NCI-H1092 (cell line): ENCODE data around the gene MOCS3.
A peak's percentile ranks its signal among the peaks of the same experiment; 100 is the strongest.

Experiments
- DNase-seq: peaks from one replicate; lab custom pipeline; 2025; lab: John Stamatoyannopoulos, UW

MOCS3 gene, protein sequence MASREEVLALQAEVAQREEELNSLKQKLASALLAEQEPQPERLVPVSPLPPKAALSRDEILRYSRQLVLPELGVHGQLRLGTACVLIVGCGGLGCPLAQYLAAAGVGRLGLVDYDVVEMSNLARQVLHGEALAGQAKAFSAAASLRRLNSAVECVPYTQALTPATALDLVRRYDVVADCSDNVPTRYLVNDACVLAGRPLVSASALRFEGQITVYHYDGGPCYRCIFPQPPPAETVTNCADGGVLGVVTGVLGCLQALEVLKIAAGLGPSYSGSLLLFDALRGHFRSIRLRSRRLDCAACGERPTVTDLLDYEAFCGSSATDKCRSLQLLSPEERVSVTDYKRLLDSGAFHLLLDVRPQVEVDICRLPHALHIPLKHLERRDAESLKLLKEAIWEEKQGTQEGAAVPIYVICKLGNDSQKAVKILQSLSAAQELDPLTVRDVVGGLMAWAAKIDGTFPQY

DNA sequence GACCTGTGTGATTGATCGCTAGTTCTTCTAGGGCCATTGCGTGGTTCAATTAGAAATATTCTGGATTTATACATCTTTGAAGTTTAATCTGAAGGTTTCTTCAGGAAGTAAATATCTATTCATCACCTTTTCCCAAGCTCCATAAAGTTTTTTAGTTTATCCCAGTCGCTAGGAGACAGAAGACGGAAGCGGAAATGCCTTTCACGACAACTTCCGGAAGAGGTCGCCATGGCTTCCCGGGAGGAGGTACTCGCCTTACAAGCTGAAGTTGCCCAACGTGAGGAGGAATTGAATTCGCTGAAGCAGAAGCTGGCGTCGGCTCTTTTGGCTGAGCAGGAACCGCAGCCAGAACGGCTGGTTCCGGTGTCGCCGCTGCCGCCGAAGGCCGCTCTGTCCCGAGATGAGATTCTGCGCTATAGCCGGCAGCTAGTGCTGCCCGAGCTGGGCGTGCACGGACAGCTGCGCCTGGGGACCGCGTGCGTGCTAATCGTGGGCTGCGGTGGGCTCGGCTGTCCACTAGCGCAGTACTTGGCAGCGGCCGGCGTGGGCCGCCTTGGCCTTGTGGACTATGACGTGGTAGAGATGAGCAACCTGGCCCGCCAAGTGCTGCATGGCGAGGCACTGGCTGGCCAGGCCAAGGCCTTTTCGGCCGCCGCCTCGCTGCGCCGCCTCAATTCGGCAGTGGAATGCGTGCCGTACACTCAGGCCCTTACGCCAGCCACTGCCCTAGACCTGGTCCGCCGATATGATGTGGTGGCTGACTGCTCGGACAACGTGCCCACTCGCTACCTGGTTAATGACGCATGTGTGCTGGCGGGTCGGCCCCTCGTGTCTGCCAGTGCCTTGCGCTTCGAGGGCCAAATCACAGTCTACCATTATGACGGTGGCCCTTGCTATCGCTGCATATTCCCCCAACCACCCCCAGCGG lies at the start of gene MOCS3:
TSS of gene MOCS3 (plus strand) at position 204 of the 928 bp plus-strand sequence. CDS start at position 229, 25 bp downstream.
- peak; percentile 88 for DNase-seq

DNA sequence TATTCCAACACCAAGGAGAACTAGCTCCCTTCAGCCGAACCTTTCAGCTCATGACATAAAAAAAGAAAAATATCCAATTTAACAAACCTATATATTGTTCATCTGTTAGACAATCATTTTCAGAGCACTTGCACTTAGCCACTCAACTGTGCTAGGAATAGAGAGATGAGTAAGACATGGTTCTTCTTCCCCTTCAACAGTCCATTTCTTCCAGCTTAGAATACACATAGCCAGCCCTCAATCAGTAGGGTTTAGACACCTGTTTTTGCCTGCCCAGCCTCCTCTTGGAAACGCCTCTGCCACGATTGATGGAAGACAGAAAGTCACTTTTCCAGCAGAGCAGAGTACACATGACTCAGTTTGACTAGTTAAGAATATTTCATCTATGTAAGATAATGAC lies 49.2 kb upstream of the MOCS3 start:
- DNase-seq = no peak

DNA sequence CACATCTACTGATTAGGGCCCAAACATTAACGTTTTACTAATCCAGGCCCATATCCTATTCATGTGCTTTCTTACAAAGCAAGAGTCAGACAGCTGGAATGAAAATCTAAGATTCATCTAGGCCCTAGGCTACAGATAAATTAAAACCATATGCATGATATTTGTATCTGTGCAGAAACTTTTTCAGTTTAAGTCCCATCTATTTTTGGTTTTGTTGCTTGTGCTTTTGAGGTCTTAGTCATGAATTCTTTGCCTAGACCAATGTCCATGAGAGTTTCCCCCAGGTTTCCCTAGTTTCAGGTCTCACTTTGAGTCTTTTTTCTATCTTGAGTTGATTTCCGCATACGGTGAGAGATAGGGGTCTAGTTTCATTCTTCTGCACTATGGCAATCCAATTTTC lies 47.6 kb upstream of the MOCS3 start:
- DNase-seq = no peak

DNA sequence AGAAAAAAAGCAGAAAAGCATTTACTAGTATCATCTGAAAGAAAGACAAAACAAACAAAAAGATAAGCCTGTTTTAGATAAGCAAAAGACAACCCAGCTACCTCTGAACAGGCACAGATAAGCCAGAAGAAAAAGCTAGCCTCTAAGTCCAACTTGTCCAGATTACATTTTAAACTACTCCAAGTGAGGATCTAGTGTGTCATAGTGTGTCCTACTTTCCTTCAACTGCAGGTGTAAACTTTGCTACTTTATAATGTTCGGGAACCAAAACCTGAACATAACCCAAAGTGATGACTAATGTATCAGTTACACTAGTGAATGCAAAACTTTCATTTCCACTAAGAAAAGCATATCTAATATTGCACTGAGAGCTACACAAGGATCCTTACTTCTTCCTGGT lies 46.9 kb upstream of the MOCS3 start:
- DNase-seq = no peak

DNA sequence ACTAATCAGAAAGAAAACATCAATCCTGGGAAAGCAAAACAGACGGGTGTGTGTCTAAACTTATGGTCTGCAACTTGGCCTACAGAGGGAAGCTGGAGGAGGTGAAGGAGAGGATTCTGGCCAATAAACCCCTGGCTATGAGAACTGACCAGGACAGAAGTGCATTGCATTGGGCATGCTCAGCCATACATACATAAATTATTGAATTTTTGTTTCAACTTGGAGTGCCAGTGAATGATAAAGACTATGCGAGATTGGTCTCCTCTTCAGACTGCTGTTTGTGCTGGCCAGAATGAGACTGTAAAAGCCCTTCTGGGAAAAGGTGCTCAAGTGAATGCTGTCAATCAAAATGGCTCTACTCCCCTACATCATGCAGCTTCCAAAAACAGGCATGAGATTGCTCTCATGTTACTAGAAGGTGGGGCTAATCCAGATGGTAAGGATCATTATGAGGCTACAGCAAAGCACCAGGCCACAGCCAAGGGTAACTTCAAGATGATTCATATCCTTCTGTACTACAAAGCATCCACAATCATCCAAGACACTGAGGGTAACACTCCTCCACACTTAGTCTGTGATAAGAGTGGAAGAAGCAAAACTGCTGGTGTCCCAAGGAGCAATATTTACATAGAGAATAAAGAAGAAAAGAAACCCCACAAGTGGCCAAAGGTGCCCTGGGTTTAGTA lies 44.8 kb upstream of the MOCS3 start:
- DNase-seq = no peak

DNA sequence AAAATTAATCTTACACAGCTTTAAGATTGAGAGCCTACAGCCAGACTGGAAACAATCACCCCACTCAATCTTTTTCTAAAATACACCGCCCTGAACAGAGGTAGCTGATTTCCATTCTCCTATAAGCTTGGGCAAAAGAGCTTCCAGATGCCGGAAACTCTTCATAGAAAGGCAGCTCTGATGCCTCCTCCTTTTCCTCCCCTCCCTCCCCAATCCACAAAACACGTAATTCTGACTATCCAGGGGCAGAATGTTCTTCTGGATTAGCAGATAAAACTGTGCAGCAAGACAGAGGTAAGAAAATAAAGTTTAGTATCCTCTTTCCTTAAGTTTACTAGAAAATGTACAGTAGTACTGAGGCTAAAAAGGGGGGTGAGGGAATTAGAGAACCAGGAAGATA lies 43.2 kb upstream of the MOCS3 start:
- no peak for DNase-seq

DNA sequence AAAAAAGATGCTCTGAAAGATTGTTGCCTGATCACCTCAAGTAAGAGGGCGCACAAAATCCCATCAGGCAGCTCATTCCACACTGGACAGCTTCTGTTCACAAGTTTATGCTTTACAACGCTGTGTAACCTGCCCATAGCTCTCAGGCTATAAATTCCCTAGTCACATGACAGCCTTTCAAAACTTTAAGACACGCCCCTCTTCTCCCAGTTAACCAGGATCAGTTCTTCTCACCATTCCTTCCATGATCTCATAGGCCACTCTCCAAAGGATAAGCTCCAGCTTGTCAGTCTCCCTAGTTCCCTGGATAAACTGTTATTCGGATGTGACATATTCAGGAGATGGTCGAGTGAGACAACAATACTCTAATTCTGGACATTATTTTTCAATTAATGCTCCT lies 42.4 kb upstream of the MOCS3 start:
- DNase-seq = no peak

DNA sequence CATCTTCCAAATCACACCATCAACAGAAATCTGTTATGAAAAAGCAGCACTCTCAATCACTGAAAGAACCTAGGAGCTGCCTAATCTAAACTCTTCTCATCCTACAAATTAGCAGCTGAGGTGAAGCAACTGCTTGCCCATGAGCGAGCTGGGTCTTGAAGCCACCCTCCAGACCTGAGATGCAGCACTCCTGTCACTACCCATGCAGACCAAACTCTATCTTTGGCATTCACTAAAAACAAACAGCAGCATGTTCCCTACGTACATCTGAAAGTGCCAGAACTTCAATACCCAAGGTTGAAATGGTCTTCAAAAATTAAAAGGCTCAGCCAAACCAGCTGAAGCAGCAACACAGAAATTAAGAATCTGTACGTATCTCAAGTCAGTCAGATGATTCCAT lies 41.7 kb upstream of the MOCS3 start:
- DNase-seq = no peak

DNA sequence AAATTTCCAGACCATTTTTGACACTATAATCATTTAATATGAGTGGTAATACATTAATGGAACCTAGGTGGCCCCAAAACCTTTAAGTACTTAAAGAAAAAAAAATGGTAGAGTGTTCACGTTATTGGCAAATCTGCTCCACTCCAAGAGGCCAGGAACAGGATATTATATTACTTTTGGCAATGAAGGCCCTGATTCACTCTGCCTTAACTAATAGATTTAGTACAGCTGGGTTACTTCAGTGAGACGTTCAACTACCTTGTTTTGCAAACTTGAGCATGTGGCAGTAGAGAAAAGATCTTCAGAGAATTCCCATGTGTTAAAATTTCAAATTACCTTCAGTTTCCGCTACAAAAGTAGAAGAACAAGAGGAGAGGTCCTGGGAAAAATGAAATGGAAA lies 40.2 kb upstream of the MOCS3 start:
- DNase-seq = no peak

DNA sequence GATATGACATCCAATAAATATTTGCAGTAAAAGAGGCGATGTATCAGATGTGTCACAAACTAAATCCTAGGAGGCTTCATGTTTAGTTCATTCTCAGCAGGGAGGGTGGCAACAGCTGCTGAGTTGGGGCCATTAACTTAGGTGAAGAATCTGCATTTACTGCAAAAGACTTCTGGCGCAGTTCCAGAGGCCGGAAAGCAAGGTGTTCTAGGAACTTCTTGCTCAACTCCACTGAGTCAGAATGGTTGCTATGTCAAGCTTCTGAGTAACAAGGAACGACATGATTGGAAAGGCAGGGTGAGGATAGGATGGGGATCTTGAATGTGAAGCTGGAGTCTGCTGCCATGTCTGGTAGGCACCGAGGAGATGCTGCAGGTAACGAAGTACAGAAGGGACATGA lies 39.1 kb upstream of the MOCS3 start:
- DNase-seq = no peak

DNA sequence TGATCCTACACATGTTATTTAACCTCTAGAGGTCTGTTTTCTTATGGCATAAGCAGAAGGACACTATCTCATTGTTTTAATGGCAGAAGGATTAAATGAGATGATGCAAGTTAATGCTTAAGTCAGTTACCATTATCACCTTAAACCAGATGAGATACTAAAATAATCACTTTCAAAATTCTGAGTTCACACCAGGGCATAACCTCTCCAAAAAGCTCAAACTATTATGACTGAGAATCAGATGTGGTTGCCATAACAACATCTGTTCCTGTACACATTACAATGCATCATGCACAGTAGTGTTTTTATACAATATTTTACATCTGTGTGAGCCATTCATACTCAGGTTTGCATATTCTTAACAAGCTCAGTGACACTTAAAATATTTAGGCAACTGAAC lies 37.6 kb upstream of the MOCS3 start:
- no peak for DNase-seq

DNA sequence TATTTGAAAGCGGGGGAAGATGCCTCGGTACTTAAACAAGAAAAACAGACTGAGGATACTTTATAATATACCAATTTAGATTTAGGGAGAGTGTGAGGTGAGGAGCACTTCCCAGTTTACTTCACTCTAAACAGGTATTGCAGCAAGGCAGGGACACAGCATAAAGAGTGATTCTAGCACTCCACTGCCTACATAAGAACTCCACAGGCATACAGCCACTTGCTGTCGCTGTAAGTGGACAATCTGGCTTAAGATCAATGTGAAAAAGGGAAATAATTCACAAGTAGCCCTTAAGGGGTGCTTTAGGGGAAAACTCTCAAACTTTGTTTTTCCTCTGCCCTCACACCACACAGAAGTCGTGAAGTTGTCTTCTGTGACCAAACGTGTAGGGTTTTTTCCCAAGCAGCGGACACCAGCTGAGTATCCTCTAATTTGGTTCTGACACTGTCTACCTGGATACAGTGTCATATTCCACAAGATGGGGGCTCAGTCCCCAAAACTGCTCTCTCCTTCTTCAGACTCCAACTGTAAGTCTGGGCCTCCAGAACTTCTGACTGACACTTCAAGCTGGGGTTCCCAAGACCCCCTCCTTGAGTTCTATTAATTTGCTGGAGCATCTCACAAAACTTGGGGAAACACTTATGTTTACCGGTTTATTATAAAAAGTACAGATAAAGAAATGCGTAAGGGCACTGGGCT lies 36.7 kb upstream of the MOCS3 start:
- no peak for DNase-seq

DNA sequence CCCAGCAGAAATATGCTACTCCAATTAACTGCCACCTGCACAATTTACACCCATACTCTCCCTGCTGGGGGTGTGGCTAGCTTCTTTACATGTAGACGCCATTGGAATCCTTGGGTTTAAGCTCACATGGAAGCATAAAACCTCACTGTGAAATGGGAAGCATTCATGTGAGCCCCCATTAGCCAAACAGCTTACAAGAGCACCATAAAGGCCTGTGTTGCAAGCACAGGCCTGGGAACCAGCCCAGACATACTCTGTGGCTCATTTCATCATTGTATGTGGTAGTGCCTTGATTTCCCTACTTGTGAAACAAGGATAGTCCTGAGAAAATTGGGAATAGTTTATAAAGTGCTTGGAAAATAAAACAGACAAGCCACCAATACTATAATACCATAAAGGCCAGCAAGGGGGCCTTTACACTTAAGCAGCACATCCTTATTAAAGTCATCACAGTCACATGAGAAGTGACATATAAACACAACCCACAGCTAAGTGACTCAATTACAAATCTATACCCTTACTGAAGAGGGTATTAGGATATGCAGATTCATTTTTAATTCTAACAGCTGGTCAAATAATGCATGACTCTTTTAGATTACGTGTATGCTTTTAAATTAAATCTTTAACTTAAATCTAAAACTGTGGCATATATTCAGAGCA lies 34.2 kb upstream of the MOCS3 start:
- DNase-seq = no peak

DNA sequence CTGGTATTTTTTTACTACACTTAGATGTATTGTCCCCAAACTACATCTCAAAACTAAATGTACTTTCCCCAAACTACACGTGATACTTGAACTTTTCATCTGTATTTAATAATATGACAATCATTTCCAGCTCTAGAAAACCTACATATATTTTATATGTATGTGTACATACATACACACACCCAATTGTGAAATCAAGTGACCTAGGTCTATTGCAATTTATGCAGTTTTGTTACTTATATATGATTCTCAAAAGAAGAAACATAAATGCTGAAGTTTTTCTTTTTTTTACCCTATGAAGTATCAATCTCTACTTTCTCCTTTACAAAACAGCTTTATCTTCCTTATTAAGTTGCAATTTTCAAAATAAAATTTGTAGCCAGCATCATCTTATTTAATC lies 32.1 kb upstream of the MOCS3 start:
- no peak for DNase-seq

DNA sequence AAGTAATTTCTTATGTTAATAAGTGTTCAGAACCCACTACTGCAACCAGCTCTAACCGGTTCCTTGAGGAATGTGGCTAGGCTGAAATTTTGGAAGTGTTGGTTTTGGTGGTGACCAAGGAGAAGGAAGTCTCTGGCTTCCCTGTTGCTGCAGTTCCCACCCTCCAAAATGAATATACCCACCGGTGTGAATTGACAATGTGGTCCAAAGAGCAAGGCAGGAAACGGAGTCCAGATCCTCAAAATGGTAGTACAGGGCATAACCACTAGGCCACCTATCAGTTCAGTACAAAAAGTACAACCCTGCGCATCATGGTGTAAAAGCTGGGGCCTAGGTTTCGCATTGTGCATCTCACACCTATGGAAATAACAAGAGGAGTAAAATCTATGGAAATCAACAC lies 30.1 kb upstream of the MOCS3 start:
- DNase-seq = no peak

DNA sequence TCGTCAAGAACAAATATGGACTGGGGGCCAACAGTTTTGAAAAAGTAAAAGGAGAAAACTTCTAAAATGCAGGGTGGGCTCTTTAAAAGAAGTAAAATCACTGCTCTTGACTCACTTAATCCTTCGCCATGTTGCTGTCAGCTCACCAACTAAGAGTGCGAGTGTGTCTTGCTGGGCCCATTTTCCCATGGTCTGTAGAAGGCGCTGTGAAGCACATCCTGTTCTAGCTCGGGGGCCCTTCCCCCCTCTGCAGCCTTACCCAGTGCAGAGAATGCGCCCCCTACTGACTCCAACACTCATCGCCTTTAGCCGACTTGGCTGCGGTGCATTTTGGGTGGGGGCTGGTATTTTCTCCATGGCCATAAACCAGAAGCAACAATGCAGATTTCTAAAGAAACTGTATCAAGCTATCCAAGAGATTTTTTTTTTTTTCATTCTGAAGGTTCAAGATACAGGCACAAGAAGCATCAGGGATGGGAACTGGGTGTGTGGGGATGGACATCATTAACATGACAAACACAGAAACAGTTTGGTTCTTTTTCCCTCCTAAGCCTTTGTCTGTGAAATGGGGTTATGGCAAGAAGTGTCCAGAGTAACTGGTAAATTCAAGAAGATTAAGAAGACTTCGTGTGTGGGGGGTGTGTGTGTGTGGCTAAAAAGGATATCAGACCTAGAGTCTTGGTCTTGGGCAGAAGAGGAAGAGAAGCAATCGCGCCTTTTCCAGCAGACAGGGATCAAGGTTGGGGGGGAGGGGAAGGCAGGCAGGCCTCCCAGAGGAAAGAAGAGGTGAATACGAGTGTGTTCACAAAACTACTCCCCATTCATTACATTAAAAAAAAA lies 29.1 kb upstream of the MOCS3 start:
- peak; percentile 84 for DNase-seq

DNA sequence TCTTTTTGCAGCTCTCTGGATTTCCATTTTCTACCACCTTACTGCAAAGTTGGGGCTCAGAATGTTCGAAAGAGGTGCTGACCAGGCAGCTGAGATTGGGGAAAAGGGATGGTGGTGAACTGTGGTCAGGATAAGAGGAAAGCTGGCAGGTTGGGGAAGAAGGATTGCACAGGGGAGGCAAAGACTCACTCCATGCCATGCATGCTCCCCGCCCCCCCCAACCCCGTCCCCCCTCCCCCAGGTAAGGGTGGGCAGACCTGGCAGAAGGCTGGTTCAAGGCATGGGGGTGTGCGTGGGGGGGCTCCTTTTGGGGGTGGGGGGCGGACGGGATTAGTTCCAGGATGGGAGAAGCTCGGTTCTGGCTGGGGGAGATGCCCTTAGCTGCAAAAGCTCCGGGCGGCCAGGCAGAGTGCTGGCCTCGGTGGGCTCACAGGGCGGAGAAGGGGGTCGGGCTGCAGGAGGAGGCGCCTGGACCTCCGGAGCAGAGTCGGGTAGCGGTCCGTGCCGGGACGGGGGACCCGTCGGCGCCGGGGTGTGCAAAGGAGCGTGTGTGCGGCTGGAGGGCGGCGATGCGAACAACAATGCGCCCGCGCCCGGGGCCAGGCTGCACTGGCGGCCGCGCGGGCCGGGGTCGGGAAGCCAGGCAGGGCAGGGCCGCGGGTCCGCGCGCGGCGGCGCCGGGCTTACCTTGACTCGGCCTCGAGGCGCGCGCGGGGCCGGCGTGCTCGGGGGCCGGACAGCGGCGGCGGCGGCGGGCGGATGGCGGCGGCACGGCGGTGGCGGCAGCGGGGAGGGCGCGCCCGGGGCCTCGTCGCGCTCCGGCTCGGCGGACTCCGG lies 28.3 kb upstream of the MOCS3 start:
- no peak for DNase-seq

DNA sequence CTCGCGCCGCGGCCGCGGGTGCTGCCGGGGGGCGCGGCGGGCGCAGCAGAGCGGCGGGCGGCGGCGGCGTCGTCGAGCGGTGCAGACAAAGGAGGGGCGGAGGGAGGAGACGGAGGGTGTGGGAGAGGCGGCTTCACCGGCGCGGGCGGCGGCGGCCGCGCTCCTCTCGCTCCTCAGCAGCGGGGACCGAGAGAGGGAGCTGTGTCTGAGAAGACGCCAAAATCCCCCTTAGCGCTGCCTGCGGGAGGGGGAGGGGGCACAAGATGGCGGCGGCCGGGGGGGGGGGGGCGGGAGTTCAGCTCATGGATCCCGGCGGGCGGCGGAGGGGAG lies 27.7 kb upstream of the MOCS3 start:
- DNase-seq = no peak

DNA sequence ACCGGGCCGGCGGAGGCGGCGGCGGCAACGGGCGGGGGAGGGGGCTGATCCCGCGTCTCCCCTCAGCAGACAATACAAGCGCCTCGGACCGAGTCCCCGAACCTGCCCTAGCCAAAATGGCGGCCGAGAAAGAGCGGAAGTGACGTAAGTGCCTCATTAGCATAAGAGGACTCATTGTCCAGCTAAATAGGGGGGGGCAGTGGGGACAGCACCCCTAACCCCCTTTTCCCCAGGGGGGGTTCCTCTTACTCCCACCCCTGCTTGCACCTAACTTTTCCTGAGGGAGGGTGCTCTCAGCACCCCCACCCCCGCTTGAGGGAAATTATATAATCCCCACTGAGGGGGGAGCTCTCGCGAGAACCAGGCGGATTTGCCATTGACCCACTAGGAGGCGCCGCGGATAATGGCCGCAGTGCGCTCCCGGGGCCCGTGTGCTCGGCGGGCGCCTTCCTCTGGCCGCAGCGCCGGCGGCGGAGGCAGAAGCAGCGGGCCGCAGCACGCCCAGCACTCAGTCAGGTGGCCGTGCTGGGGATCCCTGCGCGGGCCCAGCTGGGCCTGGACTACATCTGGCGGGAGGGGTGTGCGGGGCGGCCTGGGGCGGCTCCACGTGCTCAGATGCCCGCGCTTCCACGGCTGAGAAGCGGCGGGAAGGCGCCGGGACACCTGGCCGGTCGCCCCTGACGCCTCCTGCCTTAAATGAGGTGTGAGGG lies 27.2 kb upstream of the MOCS3 start, which contains the start of gene ADNP:
TSS of gene ADNP (minus strand) at position 132 of the 710 bp plus-strand sequence. CDS start 27,441 bp downstream, outside the sequence.
- DNase-seq = peak; percentile 93
